GM19238 (cell line): ENCODE results near the gene WDR90.

Experiments
- DNase-seq: peaks from one replicate; pipeline ENCODE4 v3.0.0; 2011; ENCODE audit warnings: low spot score; ENCODE audit not compliant: insufficient read length

The WDR90 gene

DNA sequence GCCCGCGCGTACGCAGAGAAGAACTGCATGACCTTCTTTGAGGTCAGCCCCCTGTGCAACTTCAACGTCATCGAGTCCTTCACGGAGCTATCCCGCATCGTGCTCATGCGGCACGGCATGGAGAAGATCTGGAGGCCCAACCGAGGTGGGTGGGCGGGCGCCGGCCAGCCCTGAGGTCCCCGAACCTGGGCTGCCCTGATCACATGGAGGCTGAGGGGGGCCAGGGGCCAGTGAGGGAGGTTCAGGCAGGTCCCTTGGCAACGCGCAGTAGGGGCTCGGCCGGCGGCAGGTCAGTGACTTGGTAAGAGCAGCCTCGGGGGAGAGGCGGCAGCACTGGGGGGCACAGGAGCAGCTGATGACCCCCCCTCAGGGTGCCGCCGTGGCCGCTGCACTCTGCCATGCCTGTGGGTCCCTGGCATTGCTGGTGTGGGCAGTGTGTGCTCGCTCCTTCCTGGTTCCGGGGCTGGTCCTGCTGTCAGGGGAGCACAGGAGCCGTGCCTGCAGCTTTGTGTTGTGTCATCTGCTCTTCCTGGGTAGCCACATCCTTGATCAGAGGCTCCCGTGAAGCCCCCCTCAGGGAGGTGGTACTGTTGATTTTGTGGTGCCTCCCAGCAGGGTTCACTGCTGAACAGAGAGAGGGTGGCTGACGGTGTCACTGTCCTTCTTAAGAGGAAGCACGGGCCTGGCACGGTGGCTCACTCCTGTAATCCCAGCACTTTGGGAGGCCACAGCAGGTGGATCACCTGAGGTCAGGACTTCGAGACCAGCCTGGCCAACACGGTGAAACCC, 23.0 kb upstream of the WDR90 start:
- no peak for DNase-seq

DNA sequence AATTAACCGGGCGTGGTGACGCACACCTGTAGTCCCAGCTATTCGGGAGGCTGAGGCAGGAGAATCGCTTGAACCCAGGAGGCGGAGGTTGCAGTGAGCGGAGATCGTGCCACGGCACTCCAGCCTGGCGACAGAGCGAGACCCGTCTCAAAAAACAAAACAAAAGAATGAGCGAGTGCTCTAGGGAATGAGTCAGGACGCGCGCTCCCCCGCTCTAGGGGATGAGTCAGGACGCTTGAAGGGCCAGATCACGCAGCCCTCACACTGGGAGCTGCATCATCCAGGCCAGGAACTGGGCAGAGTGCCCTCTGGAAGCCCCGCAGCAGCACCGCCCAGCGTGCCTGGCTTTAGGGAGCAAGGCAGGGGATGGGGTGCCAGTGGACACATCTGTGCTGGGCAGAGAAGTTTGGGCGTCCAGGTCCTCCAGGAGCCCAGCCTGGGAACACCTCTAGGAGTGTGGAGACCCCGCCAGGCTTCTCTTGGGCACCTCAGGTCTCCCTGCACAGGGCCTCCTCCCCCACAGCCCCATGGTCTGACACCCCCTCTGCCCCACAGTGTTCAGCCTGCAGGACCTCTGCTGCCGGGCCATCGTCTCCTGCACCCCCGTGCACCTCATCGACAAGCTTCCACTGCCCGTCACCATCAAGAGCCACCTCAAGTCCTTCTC, 22.2 kb upstream of the WDR90 start:
- no peak for DNase-seq

DNA sequence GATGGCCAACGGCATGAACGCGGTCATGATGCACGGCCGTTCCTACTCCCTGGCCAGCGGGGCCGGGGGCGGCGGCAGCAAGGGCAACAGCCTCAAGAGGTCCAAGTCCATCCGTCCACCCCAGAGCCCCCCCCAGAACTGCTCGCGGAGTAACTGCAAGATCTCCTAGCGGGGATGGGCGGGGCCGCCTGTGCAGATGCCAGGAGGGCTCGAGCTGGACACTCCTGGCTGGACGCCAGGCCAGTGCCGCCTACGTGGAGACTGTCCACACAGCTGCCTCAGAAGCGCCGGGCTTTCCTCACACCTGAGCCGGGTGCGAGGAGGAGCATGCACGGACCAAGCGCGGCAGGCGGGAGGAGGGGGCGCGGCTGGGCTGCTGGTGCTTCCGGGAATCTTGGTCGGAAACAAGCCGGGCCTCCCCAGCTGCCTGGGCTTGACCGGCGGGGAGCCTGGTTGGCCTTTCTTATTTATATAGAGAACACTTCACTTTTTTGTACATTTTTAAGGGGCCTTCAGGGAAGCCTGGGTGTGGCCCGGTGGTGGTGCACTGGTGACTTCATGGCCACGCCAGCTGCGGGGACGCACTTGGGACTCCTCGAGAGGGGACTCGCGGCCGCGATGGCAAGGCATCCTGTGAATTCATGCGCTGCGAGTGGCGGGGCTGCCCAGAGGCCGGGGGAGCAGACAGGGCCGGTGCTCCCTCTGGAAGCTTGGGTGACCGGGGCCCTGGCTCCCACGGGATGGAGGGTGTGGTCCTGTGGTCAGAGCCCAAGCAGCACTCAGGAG, 21.5 kb upstream of the WDR90 start:
- DNase-seq, result no peak

DNA sequence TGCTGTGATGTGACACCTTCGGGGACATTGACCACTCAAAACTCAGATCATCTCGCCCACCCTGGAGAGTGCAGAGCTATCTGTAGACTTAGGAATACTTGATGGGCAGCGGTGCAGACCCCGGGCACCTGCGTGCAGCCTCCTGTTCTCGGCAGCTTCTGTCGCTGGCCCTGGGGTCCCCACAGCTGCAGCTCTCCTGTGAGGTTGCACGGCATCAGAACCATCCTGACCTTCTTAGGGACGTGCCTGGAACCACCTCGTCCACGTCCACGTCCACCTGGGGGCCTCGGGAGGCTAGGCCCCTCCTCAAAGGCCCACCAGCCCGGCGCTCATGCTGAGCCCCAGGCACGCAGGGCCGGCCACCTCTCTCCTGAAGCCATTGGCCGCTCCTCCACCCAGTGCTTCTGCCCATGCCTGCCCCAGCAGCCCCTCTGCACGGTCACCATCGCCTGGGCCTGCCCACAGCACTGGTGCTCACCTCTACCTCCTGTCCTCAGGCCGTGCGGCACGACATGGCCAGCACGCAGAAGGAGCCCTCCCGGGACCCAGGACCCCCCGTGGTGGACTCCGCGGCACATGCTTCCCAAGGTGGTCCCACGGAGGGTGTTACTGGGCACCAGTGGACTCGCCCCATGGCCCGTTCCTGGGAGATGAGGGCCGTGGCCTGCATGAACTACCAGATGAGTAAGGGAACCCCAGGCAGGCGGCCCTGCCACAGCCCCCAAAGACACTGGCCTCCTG, 20.7 kb upstream of the WDR90 start:
- no peak for DNase-seq

DNA sequence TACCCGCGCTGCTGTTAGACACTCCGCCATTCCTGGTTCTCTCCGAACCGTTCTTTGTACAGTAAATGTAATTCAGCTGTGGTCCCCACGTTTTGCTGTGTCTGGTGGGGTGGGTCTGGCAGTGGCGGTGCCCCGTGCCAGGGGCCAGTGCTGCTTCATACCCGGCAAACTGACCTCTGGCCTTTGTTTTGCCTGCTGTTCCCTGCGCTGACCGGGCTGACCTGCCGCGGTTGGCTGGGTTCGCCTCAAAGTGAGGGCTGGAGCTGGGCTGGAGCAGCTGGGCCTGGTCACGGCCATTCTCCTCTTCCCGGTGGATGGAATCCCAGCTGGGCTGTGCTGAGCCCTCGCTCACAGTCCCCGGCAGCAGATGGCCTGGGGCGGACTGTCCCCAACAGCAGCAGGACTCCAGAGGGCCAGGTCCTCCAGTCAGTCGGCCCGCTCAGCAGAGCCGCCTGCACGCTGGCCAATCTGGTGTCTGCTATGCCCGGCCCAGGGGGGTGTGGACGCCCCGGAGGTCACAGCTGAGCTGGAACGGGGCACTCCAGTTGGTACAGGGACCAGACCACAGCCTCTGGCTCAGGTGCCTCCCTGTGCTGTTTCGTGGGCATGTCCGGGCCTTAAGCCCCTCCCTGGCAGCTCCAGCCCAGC, 19.9 kb upstream of the WDR90 start:
- DNase-seq, result no peak

DNA sequence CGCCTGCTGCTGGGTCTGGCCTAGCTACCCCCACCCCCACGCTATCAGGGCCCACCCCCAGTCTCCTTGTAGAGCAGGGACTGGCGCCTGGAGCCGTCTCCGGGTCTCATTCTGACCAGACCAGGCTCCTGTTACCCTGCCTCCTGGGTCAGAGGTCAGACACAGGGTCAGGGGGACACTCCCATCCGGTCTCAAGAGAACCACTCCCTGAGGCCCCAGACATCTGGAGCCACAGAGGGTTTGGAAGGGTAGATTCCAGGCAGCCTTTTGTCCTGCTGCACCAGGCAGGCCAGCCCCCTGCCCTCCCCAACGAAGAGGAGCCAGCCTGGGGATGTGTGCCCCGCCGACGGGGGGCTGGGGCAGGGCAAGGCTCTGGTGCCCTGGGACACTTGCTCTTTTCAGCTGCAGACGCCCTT, 19.3 kb upstream of the WDR90 start:
- DNase-seq, result no peak

DNA sequence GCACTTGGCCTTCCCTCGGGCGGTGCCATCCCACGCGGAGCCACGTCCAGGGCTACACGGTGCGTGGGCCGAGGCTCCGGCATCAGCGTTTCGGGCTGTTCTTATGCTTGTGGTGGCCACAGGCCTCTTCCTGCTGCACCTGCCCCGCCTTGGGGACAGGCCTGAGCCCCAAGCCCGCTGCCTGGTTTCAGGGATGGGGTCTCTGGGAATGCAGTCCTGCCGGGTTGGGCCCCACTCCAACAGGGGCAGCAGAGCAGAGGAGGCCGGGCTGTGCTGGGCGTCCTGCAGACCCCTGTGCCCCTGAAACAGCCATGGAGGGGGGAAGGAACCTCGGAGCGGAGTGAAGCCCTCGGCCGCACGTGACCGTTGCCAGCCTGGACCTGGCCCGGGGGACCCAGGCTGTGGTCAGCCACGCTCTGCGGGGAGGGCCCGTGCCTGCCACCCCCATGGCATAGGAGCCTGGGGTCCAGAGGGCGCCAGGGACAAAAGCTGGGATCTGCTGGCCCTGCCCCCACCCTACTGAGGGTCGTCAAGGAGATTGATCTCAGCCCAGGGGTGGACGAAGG, 18.8 kb upstream of the WDR90 start:
- DNase-seq, result no peak

DNA sequence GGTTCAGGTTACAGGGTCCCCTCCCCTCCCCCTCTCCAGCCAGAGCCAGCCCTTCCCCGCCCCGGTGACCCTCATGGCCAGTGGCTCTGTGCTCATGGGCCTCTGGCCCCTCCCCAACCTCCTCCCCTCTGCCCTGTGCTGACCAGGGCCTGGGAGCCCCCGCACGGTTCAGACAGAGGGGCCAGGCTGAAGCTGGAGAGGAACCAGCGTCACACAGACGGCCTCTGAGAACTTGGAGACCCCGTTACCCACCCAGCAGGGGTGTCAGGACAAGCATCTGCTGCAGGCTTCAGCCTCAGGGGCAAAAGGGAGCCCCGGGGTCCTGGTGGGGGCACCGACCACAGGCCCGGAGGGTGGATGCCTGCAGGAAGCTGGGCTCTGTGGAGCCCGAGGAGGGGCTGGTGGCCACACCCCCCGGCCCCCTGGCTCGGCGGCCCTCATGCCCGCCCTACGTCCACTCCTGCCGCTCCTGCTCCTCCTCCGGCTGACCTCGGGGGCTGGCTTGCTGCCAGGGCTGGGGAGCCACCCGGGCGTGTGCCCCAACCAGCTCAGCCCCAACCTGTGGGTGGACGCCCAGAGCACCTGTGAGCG, 18.3 kb upstream of the WDR90 start, which contains the start of gene WFIKKN1:
Gene WFIKKN1, plus strand, starts transcription at position 171 of the 591 bp plus-strand sequence. Its CDS starts 269 bp downstream, at position 440.
- no peak for DNase-seq

DNA sequence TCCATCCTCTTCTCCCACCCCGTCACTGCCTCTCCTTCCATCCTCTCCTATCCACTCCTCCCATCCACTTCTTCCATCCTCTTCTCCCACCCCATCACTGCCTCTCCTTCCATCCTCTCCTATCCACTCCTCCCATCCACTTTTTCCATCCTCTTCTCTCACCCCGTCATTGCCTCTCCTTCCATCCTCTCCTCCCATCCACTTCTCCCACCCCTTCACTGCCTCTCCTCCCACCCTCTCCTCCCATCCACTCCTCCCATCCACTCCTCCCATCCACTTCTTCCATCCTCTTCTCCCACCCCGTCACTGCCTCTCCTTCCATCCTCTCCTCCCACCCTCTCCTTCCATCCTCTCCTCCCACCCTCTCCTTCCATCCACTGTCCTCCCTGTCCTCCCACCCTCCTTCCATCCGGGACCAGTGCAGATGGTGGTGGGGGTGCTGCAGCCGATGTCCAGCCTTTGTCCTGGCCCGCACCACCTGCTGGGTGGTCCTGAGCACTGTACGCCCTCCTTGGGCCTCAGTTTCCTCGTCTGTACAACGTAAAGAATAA, 17.3 kb upstream of the WDR90 start:
- no peak for DNase-seq

DNA sequence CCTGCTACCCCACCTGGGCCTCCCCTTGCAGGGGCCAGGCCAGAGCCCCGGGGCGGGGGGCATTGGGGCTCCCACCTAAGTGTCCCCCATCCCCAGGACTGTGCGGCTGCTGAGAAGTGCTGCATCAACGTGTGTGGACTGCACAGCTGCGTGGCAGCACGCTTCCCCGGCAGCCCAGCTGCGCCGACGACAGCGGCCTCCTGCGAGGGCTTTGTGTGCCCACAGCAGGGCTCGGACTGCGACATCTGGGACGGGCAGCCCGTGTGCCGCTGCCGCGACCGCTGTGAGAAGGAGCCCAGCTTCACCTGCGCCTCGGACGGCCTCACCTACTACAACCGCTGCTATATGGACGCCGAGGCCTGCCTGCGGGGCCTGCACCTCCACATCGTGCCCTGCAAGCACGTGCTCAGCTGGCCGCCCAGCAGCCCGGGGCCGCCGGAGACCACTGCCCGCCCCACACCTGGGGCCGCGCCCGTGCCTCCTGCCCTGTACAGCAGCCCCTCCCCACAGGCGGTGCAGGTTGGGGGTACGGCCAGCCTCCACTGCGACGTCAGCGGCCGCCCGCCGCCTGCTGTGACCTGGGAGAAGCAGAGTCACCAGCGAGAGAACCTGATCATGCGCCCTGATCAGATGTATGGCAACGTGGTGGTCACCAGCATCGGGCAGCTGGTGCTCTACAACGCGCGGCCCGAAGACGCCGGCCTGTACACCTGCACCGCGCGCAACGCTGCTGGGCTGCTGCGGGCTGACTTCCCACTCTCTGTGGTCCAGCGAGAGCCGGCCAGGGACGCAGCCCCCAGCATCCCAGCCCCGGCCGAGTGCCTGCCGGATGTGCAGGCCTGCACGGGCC, 16.5 kb upstream of the WDR90 start:
- no peak for DNase-seq

DNA sequence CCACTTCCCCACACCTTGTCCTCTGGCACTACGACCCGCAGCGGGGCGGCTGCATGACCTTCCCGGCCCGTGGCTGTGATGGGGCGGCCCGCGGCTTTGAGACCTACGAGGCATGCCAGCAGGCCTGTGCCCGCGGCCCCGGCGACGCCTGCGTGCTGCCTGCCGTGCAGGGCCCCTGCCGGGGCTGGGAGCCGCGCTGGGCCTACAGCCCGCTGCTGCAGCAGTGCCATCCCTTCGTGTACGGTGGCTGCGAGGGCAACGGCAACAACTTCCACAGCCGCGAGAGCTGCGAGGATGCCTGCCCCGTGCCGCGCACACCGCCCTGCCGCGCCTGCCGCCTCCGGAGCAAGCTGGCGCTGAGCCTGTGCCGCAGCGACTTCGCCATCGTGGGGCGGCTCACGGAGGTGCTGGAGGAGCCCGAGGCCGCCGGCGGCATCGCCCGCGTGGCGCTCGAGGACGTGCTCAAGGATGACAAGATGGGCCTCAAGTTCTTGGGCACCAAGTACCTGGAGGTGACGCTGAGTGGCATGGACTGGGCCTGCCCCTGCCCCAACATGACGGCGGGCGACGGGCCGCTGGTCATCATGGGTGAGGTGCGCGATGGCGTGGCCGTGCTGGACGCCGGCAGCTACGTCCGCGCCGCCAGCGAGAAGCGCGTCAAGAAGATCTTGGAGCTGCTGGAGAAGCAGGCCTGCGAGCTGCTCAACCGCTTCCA, 15.7 kb upstream of the WDR90 start:
- no peak for DNase-seq

DNA sequence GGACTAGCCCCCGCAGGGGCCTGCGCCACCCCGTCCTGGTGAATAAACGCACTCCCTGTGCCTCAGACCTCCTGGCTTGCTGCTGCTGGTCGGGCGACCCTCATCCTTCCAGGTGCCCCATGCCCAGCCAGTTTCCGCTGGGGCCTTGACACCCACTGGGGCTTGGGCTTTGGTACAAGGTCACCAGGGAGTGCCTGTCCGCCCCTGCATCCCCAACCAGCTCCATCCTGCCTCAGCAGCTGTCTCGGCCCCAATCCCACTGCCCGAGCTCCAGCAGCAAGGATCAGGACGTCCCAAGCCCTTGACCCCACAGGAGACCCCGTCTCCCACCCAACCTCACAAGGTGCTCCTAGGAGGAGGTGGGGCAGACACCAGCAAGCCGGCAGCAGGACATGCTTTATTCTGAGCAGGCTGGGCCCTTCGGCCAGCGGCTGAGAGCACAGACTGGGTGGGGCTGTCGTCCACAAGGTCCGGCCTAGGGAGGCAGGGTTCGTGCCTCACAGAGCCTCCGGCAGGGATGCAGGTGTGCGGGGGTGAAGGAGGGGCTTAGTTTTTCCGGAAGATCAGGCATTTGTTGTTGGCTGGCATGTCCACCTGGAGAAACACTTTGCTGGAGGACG, 15.0 kb upstream of the WDR90 start:
- DNase-seq, result no peak

DNA sequence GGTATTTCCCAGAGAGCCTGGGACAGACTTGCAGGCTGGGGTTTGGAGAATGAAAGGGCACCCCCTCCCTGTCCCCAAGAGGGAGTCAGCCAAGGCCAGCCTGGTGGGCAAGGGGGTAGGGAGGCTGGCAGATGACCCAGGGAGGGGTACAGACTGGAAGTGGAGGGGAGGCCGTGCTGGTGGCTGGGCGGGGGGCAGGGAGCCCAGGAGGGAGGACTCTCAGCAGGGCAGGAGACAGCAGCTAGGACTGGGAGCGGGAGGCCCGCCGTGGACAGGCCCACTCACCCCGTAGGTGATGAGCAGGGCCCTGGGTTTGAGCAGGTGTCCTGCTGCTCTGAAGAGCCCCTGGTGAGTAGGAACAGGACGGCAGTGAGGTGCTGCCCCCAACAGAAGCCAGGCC, 14.2 kb upstream of the WDR90 start:
- DNase-seq, result no peak

DNA sequence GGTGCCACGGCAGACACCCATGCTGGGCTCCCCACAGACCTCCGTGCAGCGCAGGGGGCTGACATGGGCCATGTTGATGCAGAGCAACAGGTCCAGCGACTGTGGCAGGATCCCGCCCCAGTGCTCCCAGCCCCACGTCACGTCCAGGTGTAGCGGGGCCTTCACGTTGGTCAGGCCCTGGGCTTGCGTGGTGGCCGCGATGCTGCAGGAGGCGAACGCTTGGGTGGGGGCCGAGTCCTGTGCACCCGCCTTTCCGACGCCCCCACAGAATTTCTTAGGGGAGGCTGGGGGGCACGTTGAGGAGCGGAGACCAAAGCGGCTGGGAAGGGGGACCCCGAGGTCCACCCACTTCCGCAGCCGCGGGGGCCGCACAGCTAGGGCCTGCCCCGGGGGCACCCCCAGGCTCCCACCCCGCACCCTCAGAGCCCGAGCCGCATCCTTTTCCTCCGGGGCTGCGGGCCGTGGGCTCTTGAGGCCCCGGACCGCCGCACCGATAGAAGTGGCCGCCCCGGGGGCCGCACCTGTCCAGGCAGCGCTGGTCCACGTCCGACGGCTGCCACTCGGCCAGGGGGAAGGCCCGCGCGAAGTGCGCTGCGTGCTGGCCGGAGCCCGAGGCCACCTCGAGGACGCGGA, 13.5 kb upstream of the WDR90 start:
- DNase-seq, result no peak

DNA sequence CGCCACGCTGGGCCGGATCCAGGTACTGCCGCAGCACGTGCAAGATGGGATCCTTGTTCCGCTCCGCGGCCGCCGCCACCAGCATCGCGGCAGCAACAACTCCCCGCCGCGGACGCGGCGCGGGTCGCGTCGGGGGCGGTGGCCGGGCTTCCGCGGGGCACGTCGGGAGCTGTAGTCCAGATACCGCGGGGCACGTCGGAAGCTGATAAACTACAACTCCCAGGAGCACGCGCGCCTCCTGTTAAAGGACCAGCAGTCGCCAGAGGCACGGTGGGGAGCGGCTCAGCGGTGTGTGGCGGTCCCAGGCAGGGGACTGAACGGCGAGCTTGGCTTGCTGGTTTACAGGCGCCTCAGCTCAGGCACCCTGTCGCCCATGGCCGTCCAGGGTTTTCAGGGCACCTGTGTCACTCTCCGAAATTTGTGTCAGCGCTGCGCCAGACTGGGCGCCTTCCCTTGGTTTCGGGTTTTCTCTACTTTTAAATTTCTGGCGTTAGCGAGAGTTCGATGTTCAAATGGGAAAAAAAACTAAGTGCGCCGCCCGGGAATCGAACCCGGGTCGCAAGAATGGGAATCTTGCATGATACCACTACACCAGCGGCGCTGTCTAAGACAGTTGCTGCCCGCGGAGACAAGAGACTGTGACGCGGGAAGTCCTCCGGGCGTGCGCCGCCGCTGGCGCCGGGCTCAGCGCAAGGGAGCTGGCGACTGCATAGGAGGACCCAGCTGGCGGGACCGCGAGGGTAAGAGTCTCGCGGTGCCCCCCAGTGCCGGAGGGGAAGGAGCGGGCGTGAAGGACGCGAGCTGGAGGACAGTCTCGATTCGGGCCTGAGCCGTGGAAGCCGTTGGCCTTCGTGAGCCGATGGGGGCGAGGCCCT, 12.7 kb upstream of the WDR90 start, which contains the start of gene METTL26:
Gene METTL26, minus strand, starts transcription at position 100 of the 875 bp plus-strand sequence. Its CDS starts 15 bp downstream, at position 85.
- DNase-seq, result peak; percentile 99
